ENCODE measurements around the gene HAO1.

DNA sequence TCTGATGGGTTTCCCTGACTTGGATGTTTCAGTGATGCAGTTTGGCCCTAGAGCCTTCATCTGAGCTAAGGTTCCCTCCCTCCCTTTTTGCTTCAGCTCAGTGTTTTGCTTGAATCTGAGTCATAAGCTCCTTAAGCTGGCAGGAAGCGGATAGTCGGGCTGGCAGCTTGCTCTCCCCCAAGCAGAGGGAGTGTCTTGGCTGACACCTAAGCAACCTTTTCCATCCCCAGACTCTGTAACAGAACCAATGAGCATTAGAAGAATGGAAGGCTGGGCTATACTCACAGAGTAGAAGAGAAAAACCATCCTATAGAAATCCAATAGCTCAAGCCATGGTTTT is 98.3 kb downstream of the HAO1 start:
- TF ChIP-seq, protein P1, sequence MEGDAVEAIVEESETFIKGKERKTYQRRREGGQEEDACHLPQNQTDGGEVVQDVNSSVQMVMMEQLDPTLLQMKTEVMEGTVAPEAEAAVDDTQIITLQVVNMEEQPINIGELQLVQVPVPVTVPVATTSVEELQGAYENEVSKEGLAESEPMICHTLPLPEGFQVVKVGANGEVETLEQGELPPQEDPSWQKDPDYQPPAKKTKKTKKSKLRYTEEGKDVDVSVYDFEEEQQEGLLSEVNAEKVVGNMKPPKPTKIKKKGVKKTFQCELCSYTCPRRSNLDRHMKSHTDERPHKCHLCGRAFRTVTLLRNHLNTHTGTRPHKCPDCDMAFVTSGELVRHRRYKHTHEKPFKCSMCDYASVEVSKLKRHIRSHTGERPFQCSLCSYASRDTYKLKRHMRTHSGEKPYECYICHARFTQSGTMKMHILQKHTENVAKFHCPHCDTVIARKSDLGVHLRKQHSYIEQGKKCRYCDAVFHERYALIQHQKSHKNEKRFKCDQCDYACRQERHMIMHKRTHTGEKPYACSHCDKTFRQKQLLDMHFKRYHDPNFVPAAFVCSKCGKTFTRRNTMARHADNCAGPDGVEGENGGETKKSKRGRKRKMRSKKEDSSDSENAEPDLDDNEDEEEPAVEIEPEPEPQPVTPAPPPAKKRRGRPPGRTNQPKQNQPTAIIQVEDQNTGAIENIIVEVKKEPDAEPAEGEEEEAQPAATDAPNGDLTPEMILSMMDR (IDR thresholded peaks at IDR 0.05; ENCODE audit: low read length), result no peak
- no peak for TF ChIP-seq EZH2 (IDR thresholded peaks at IDR 0.05; ENCODE audit: borderline replicate concordance, low read length)

All from OCI-LY1 (cell line).